Osteoblast (primary cell): ENCODE results near the gene HCLS1. TPM values are rescaled to one million over a fixed set of nuclear protein-coding genes. Genes with fewer than 3 reads are reported as not detected.

Experiments used
- DNase-seq: peaks from one replicate; pipeline ENCODE4 v3.0.0; 2011; ENCODE audit warnings: low spot score, mixed read lengths; ENCODE audit not compliant: insufficient read length; ENCODE audit errors: missing footprints
- H2AFZ ChIP-seq: 2 replicates; pipeline ENCODE4 v1.6.0; 2011; ENCODE audit warnings: mild to moderate bottlenecking, low read length
- H3K27ac ChIP-seq: 2 replicates; pipeline ENCODE4 v1.5.1; 2011; ENCODE audit warnings: mild to moderate bottlenecking, low read depth, low read length, moderate library complexity
- H3K27me3 ChIP-seq: 2 replicates; pipeline ENCODE4 v1.6.0; 2012; ENCODE audit warnings: mild to moderate bottlenecking, control low read depth, inconsistent platforms, low read length, moderate library complexity; ENCODE audit not compliant: insufficient read depth
- H3K36me3 ChIP-seq: 2 replicates; pipeline ENCODE4 v1.5.1; 2011; ENCODE audit warnings: mild to moderate bottlenecking, low read length, control low read depth, moderate library complexity; ENCODE audit not compliant: insufficient read depth
- H3K4me1 ChIP-seq: 2 replicates; pipeline ENCODE4 v1.5.1; 2011; ENCODE audit warnings: mild to moderate bottlenecking, low read length, control low read depth, moderate library complexity; ENCODE audit not compliant: insufficient read depth
- H3K4me2 ChIP-seq: 2 replicates; pipeline ENCODE4 v1.6.0; 2011; ENCODE audit warnings: mild to moderate bottlenecking, low read length; ENCODE audit not compliant: insufficient read depth
- H3K4me3 ChIP-seq: fragments of 200-600 bp; sonication (generic); 3 replicates; pipeline ENCODE4 v1.5.1; 2012; ENCODE audit warnings: mild to moderate bottlenecking, low read length, inconsistent platforms; ENCODE audit not compliant: insufficient read depth
- H3K79me2 ChIP-seq: 2 replicates; pipeline ENCODE4 v1.6.0; 2012; ENCODE audit warnings: mild to moderate bottlenecking, low read length, control low read depth, inconsistent platforms; ENCODE audit not compliant: insufficient read depth
- H3K9me3 ChIP-seq: 2 replicates; pipeline ENCODE4 v1.5.1; 2011; ENCODE audit warnings: low read depth, low read length, control low read depth
- H4K20me1 ChIP-seq: 2 replicates; pipeline ENCODE4 v1.6.0; 2012; ENCODE audit warnings: mild to moderate bottlenecking, low read length, control low read depth; ENCODE audit not compliant: insufficient read depth
- CTCF ChIP-seq: IDR thresholded peaks from 2 replicates; pipeline ENCODE4 v1.5.1; 2011; ENCODE audit warnings: mild to moderate bottlenecking, low read depth, low read length, moderate library complexity; ENCODE audit errors: extremely low read depth
- small RNA-seq: library from RNA; depleted of rRNA; stranded (forward); fragments of <200 nt; gene quantifications from one replicate; pipeline ENCODE3, GENCODE V24; 2012
- total RNA-seq: library from RNA; depleted of rRNA; stranded (reverse); fragments of >200 nt; gene quantifications from 2 replicates; pipeline ENCODE4 v1.2.3, GENCODE V29; 2012

Gene HCLS1
- total RNA-seq, 1 donor = 2.9 TPM

GRCh38 chr3:121581691-121582090, 79.0 kb downstream of the HCLS1 start:
- no peak for TF ChIP-seq CTCF
- no peaks in the 10 kb centered on the region for H3K9me3 ChIP-seq
- no peaks in the 10 kb centered on the region for H3K4me1 ChIP-seq
- no peaks in the 10 kb centered on the region for H3K36me3 ChIP-seq
- no peak for DNase-seq
- no peak overlapping the region for H3K27ac ChIP-seq
- no peaks in the 10 kb centered on the region for H4K20me1 ChIP-seq
- H3K27me3 ChIP-seq = no peaks in the 10 kb centered on the region
- no peaks in the 10 kb centered on the region for H3K79me2 ChIP-seq
- H3K4me3 ChIP-seq = no peak overlapping the region
- no peak overlapping the region for H2AFZ ChIP-seq
- H3K4me2 ChIP-seq = no peak overlapping the region

Small RNA genes lying within 50 kb of the gene (small RNA-seq; reads per million reads assigned to genes)
- gene RNU4-62P = not detected

Other genes starting within 250 kb of the HCLS1 start
- 1.4 and 1.5 TPM in 2 replicates for gene POLQ, start 114.9 kb downstream of the HCLS1 start, total RNA-seq
- not detected in 2 replicates for gene ARGFX, start 93.0 kb downstream of the HCLS1 start, total RNA-seq
- gene FBXO40, start 67.5 kb downstream of the HCLS1 start, total RNA-seq = not detected in 2 replicates
- 62.2 and 70.6 TPM in 2 replicates for gene GOLGB1, start 88.8 kb upstream of the HCLS1 start, total RNA-seq
- gene IQCB1, start 174.2 kb upstream of the HCLS1 start, total RNA-seq = 15.9 and 16.2 TPM in 2 replicates
- 1.2 and 1.4 TPM in 2 replicates for gene EAF2, start 174.3 kb upstream of the HCLS1 start, total RNA-seq
- gene SLC15A2, start 233.5 kb upstream of the HCLS1 start, total RNA-seq = under 0.01 and 0.29 TPM in 2 replicates